GM12878 (cell line): ENCODE measurements around the gene HS3ST2. TPM values are rescaled to one million over a fixed set of nuclear protein-coding genes. Genes with fewer than 3 reads are reported as not detected.

Source experiments
- ATAC-seq: fragments of 200-7000 bp; cut with Tn5 transposase; 3 replicates; pipeline ENCODE4 v1.9.1; 2020; ENCODE audit warnings: mild to moderate bottlenecking, moderate library complexity
- BruUV-seq: library from RNA; stranded (reverse); fragments of 400-500 nt; replicated peaks from 2 replicates; lab custom pipeline; 2021; lab: Mats Ljungman, UMichigan
- CTCF ChIA-PET: fragments of 300-600 bp; sonication (Branson Sonifier 250); formaldehyde crosslinking; extraction: SDS; loops from one replicate; lab custom pipeline; 2021; ENCODE audit warnings: inconsistent platforms; lab: Yijun Ruan, JAX
- POLR2A ChIA-PET: fragments of 350-600 bp; formaldehyde crosslinking; extraction: SDS; loops from one replicate; lab custom pipeline; 2021; ENCODE audit warnings: inconsistent platforms; lab: Charles Lee
- RAD21 ChIA-PET: fragments of 300-600 bp; sonication (Branson Sonifier 250); formaldehyde crosslinking; loops from one replicate; lab custom pipeline; 2023; ENCODE audit warnings: antibody characterized with exemption; ENCODE audit not compliant: unreplicated experiment; lab: Charles Lee
- SMC1A ChIA-PET: fragments of 300-600 bp; sonication (Branson Sonifier 250); formaldehyde crosslinking; loops from one replicate; lab custom pipeline; 2023; ENCODE audit not compliant: unreplicated experiment, uncharacterized antibody; lab: Charles Lee
- DNase-seq: peaks from one replicate; pipeline ENCODE4 v3.0.0-alpha.2; 2011; ENCODE audit warnings: low read depth, low spot score
- FAIRE-seq: peaks from 3 replicates; lab custom pipeline; 2011; peaks lifted over from hg19 to GRCh38; lab: Jason Lieb, UNC
- H2AFZ ChIP-seq: 2 replicates; pipeline ENCODE4 v1.6.0; 2011; ENCODE audit warnings: low read depth, low read length, control low read depth; ENCODE audit not compliant: control insufficient read depth
- H3K27ac ChIP-seq: 2 replicates; pipeline ENCODE4 v1.5.1; 2011; ENCODE audit warnings: control low read depth; ENCODE audit not compliant: control insufficient read depth, insufficient read depth
- H3K27me3 ChIP-seq, 2 experiments: replicated peaks in 1 of 2; 2 replicates each; pipeline versions ENCODE4 v1.6.0 to v1.6.1; 2011; ENCODE audit warnings: low read length in 1 of 2; ENCODE audit not compliant: control insufficient read depth in 2 of 2, insufficient read depth in 2 of 2
- H3K36me3 ChIP-seq, 2 experiments: 2 replicates each; pipeline ENCODE4 v1.5.1; 2011; ENCODE audit warnings: low read length in 1 of 2; ENCODE audit not compliant: control insufficient read depth in 2 of 2, insufficient read depth in 2 of 2
- H3K4me1 ChIP-seq: 2 replicates; pipeline ENCODE4 v1.6.1; 2011; ENCODE audit warnings: mild to moderate bottlenecking, low read length, moderate library complexity, mixed read lengths; ENCODE audit not compliant: control insufficient read depth, insufficient read depth
- H3K4me2 ChIP-seq: 2 replicates; pipeline ENCODE4 v1.6.0; 2011; ENCODE audit warnings: control low read depth; ENCODE audit not compliant: control insufficient read depth, insufficient read depth
- H3K4me3 ChIP-seq: fragments of 200-600 bp; sonication (generic); 2 replicates; pipeline ENCODE4 v1.5.1; 2016
- H3K79me2 ChIP-seq: 2 replicates; pipeline ENCODE4 v1.6.0; 2011; ENCODE audit warnings: low read length; ENCODE audit not compliant: control insufficient read depth, insufficient read depth
- H3K9ac ChIP-seq: 2 replicates; pipeline ENCODE4 v1.8.0; 2011; ENCODE audit warnings: low read length, control low read depth, mixed read lengths; ENCODE audit not compliant: control insufficient read depth, insufficient read depth
- H3K9me3 ChIP-seq: replicated peaks from 3 replicates; pipeline ENCODE4 v1.5.1; 2011; ENCODE audit warnings: mild to moderate bottlenecking, low read length; ENCODE audit not compliant: control insufficient read depth, insufficient read depth
- H4K20me1 ChIP-seq: 2 replicates; pipeline ENCODE4 v1.6.0; 2011; ENCODE audit not compliant: control insufficient read depth, insufficient read depth
- CBFB ChIP-seq: IDR thresholded peaks from 2 replicates; pipeline ENCODE4 v1.6.1; 2016; ENCODE audit warnings: antibody characterized with exemption, low read depth
- CUX1 ChIP-seq: IDR thresholded peaks from 2 replicates; pipeline ENCODE4 v1.6.1; 2012; ENCODE audit warnings: improper control_type of control experiment, low read depth, low read length; ENCODE audit not compliant: insufficient replicate concordance
- EGR1 ChIP-seq, 2 experiments: IDR thresholded peaks; 1 replicate in 1 of 2; 2 replicates in 1 of 2; pipeline ENCODE4 v1.6.1; 2011 to 2012; ENCODE audit warnings: low read depth in 2 of 2, low read length in 2 of 2, borderline replicate concordance in 1 of 2, mild to moderate bottlenecking in 1 of 2, moderate library complexity in 1 of 2
- EP300 ChIP-seq, 2 experiments: fragments of 150-350 bp in 1 of 2; IDR thresholded peaks; 2 replicates each; pipeline ENCODE4 v1.6.1; 2011 to 2012; ENCODE audit warnings: low read depth in 2 of 2, low read length in 2 of 2, borderline replicate concordance in 1 of 2, improper control_type of control experiment in 1 of 2, inconsistent platforms in 1 of 2; ENCODE audit not compliant: control insufficient read depth in 1 of 2
- FOS ChIP-seq: IDR thresholded peaks from 3 replicates; pipeline ENCODE4 v1.6.1; 2011; ENCODE audit warnings: borderline replicate concordance; ENCODE audit not compliant: insufficient read length; ENCODE audit errors: extremely low read depth
- HDAC2 ChIP-seq: fragments of 200-600 bp; sonication (generic); IDR thresholded peaks from 2 replicates; pipeline ENCODE4 v1.6.1; 2017
- HDAC6 ChIP-seq: fragments of 200-600 bp; sonication (generic); IDR thresholded peaks from one replicate; pipeline ENCODE4 v1.8.0; 2017; ENCODE audit warnings: antibody characterized with exemption; ENCODE audit not compliant: unreplicated experiment
- IKZF2 ChIP-seq, 2 experiments: fragments of 450-650 bp; IDR thresholded peaks; 2 replicates each; pipeline ENCODE4 v1.6.1; 2017; ENCODE audit warnings: mild to moderate bottlenecking in 2 of 2, moderate library complexity in 2 of 2
- MYB ChIP-seq: fragments of 150-350 bp; IDR thresholded peaks from 2 replicates; pipeline ENCODE4 v1.6.1; 2014; ENCODE audit warnings: mild to moderate bottlenecking, low read depth, low read length, borderline replicate concordance
- NFIC ChIP-seq: IDR thresholded peaks from 2 replicates; pipeline ENCODE4 v1.6.1; 2012; ENCODE audit warnings: low read depth, mild to moderate bottlenecking, inconsistent platforms, low read length, moderate library complexity
- NR2F1 ChIP-seq: fragments of 450-650 bp; conservative IDR thresholded peaks from 2 replicates; pipeline ENCODE4 v1.6.1; 2017; ENCODE audit warnings: mild to moderate bottlenecking
- PML ChIP-seq: IDR thresholded peaks from 2 replicates; pipeline ENCODE4 v1.6.1; 2012; ENCODE audit warnings: low read length, inconsistent platforms
- RCOR1 ChIP-seq: conservative IDR thresholded peaks from 2 replicates; pipeline ENCODE4 v1.6.1; 2012; ENCODE audit warnings: low read depth, low read length, improper control_type of control experiment
- RUNX3 ChIP-seq: IDR thresholded peaks from 2 replicates; pipeline ENCODE4 v1.6.1; 2012; ENCODE audit warnings: low read length, inconsistent platforms
- STAT3 ChIP-seq: IDR thresholded peaks from 2 replicates; pipeline ENCODE4 v1.6.1; 2011; ENCODE audit warnings: low read depth, low read length, improper control_type of control experiment
- ZNF24 ChIP-seq: fragments of 450-650 bp; IDR thresholded peaks from 2 replicates; pipeline ENCODE4 v1.6.1; 2017; ENCODE audit warnings: antibody characterized with exemption, mild to moderate bottlenecking
- WGBS: methylation state at CpG from one replicate; pipeline ENCODE4 v1.1.6; 2016; ENCODE audit warnings: low lambda C conversion rate; ENCODE audit not compliant: insufficient replicate concordance, insufficient coverage; ENCODE audit errors: missing lambda C conversion rate; 5-methylcytosine and 5-hydroxymethylcytosine counted together
- in situ Hi-C: fragments of 300-500 bp; cut with MboI; formaldehyde crosslinking; loops from 9 replicates; pipeline ENCODE4 v1.14.3; 2018; ENCODE audit warnings: mixed read lengths
- intact Hi-C: fragments of 100-400 bp; cut with micrococcal nuclease; formaldehyde crosslinking; loops from one replicate; pipeline ENCODE4 v1.14.2; 2022; ENCODE audit not compliant: unreplicated experiment
- polyA plus RNA-seq, 11 experiments: library from polyadenylated mRNA; depleted of rRNA in 4 of 11; unstranded in 6 of 11; stranded (reverse) in 5 of 11; fragments of >200 nt; fragmentation: Nextera tagmentation in 4 of 11; fragmentation: Illumina TruSeq in 1 of 11; extraction: Ambion mirVana in 4 of 11; extraction: Trizol in 1 of 11; gene quantifications; 1 replicate in 1 of 11; 2 replicates in 10 of 11; pipeline versions ENCODE4 v1.2.1 to v1.2.3, GENCODE V29; 2011 to 2016; ENCODE audit warnings: inconsistent platforms in 2 of 11, missing spikeins in 2 of 11, low read depth in 1 of 11
- total RNA-seq, 4 experiments: library from RNA; depleted of rRNA in 3 of 4; stranded (reverse); fragments of >200 nt in 3 of 4; fragmentation: Illumina TruSeq in 1 of 4; extraction: Trizol in 1 of 4; gene quantifications; 2 replicates each; pipeline versions ENCODE4 v1.2.1 to v1.2.3, GENCODE V29; 2013 to 2021
- TF ChIP-seq, protein P1 (sequence below): fragments of 150-350 bp; IDR thresholded peaks from 2 replicates; pipeline ENCODE4 v1.6.1; 2014; ENCODE audit warnings: mild to moderate bottlenecking, low read depth, low read length
- TF ChIP-seq, protein P2 (sequence below): fragments of 450-650 bp; IDR thresholded peaks from 2 replicates; pipeline ENCODE4 v1.6.1; 2016; ENCODE audit warnings: mild to moderate bottlenecking

The HS3ST2 gene
- total and polyA plus RNA-seq, 10 of the 15 experiments (the other 5 are each of a cell fraction or from before 2014, with no cell fraction given) = not detected

- TF ChIP-seq, protein P1, sequence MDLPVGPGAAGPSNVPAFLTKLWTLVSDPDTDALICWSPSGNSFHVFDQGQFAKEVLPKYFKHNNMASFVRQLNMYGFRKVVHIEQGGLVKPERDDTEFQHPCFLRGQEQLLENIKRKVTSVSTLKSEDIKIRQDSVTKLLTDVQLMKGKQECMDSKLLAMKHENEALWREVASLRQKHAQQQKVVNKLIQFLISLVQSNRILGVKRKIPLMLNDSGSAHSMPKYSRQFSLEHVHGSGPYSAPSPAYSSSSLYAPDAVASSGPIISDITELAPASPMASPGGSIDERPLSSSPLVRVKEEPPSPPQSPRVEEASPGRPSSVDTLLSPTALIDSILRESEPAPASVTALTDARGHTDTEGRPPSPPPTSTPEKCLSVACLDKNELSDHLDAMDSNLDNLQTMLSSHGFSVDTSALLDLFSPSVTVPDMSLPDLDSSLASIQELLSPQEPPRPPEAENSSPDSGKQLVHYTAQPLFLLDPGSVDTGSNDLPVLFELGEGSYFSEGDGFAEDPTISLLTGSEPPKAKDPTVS = no peak
- no peak for TF ChIP-seq RUNX3
- no peak for TF ChIP-seq HDAC2
- no peak for TF ChIP-seq NFIC
These were observed 28.4 kb upstream of the HS3ST2 start (continued) for GRCh38 chr16:22785552-22785951.

DNA sequence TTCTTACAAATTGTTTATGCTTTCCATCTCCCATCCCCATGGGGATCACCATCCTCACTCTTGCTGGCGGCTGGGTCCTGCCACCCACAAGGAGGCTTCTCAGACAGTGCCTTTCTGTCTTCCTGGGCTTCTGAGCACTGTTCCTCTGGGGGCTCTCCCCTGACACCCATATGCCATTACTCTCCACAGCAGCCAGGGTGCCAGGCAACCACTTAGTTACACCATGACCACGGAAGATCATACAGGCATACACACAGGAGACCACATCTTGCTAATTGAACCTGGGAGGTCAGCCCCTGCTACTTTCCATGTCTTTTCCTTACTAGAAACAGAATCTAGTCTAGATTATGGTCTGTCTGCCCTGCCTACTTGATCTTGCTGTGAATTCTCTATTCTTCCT is 27.7 kb upstream of the HS3ST2 start:
- Histone ChIP-seq H3K36me3 (no peaks in the 10 kb centered on the region), H3K4me3 (no peak overlapping the region), H4K20me1 (no peaks in the 10 kb centered on the region), H3K27me3 (no peaks in the 10 kb centered on the region), H3K4me2 (no peak overlapping the region), H3K9ac (no peak overlapping the region), H3K9me3 (no peaks in the 10 kb centered on the region; the same call in 2 of the 3 replicates), H3K4me1 (no peaks in the 10 kb centered on the region), H3K79me2 (no peaks in the 10 kb centered on the region), H3K27ac (no peak overlapping the region), H2AFZ (no peak overlapping the region)
- ChIA-PET POLR2A (no interaction called here), CTCF (no interaction called here), RAD21 (no interaction called here), SMC1A (interaction anchor here (0.6 kb wide), 1 partner anchor 27 kb away, joined by 3 read pairs; no protein-coding TSS in a partner anchor)
- no peak for ATAC-seq
- intact Hi-C loops (no loop called here), in situ Hi-C loops (no loop called here)
- DNase-seq = no peak
- BruUV-seq = no TSS peak
- 82% methylated on average over 2 of the region's 2 CpGs for WGBS
- no peak for FAIRE-seq
- no peak for TF ChIP-seq NR2F1
- no peak for TF ChIP-seq FOS
- TF ChIP-seq EGR1 (IDR thresholded peaks at IDR 0.05; ENCODE audit: borderline replicate concordance in 1 of 2, low read depth in 2 of 2, low read length in 2 of 2) = no peak
- TF ChIP-seq CBFB = no peak
- no peak for TF ChIP-seq IKZF2 (IDR thresholded peaks at IDR 0.05)
- TF ChIP-seq ZNF24 = no peak
- TF ChIP-seq PML = no peak
- TF ChIP-seq EP300 (IDR thresholded peaks at IDR 0.05; ENCODE audit: borderline replicate concordance in 1 of 2, control insufficient read depth in 1 of 2, low read depth in 2 of 2, low read length in 2 of 2) = no peak
- TF ChIP-seq CUX1 = no peak
- no peak for TF ChIP-seq HDAC6
- no peak for TF ChIP-seq RCOR1
- TF ChIP-seq MYB = no peak
- TF ChIP-seq STAT3 = no peak
- TF ChIP-seq, protein P2, sequence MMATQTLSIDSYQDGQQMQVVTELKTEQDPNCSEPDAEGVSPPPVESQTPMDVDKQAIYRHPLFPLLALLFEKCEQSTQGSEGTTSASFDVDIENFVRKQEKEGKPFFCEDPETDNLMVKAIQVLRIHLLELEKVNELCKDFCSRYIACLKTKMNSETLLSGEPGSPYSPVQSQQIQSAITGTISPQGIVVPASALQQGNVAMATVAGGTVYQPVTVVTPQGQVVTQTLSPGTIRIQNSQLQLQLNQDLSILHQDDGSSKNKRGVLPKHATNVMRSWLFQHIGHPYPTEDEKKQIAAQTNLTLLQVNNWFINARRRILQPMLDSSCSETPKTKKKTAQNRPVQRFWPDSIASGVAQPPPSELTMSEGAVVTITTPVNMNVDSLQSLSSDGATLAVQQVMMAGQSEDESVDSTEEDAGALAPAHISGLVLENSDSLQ = no peak
